DMS114 treated with DMSO at 0.1 percent for 48 hours (cell line): Measurements from ENCODE around the gene SPATA22.
"Not testable (repeated sequence)": the region's sequence is repeated elsewhere in the genome, so short reads cannot be mapped to it uniquely, and the experiment has no call there.

Experiments
- DNase-seq: peaks from one replicate; lab custom pipeline; 2025; ENCODE audit not compliant: unreplicated experiment; lab: John Stamatoyannopoulos, UW

The SPATA22 gene

DNA sequence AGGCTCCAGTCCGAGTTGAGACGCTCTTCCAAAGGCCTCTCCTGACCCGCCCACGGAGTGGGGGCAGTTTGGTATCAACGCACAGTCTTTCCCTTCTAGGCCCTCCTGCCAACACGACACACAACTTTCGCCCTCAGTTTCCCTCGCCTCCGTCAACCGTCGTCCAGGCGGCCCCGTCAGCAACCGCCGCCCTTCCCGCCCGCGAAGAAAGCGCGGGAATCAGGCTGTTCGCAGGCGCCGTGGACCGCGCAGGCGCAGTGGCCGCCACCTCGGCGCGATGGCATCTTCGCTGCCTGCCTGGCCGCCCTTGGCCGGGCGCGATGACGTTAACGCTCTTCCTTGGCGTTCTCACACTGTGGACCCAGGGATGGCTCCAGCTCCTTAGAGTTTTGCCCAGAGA lies at the start of gene SPATA22:
Gene SPATA22 (minus strand): TSS at position 221 of the 400 bp plus-strand sequence. CDS start 2,494 bp downstream, outside the sequence.
- DNase-seq: no peak

GRCh38 chr17:3519472-3519871 lies 47.9 kb upstream of the SPATA22 start:
- DNase-seq: not testable (repeated sequence)

- DNase-seq: no peak
These were observed 43.3 kb upstream of the SPATA22 start for GRCh38 chr17:3514873-3515272.

- not testable (repeated sequence) for DNase-seq
These were observed 42.5 kb upstream of the SPATA22 start for GRCh38 chr17:3514167-3514566.

- DNase-seq: no peak
These were observed 41.9 kb upstream of the SPATA22 start for GRCh38 chr17:3513305-3514035.

- no peak for DNase-seq
These were observed 41.0 kb upstream of the SPATA22 start for GRCh38 chr17:3512505-3513171.

DNA sequence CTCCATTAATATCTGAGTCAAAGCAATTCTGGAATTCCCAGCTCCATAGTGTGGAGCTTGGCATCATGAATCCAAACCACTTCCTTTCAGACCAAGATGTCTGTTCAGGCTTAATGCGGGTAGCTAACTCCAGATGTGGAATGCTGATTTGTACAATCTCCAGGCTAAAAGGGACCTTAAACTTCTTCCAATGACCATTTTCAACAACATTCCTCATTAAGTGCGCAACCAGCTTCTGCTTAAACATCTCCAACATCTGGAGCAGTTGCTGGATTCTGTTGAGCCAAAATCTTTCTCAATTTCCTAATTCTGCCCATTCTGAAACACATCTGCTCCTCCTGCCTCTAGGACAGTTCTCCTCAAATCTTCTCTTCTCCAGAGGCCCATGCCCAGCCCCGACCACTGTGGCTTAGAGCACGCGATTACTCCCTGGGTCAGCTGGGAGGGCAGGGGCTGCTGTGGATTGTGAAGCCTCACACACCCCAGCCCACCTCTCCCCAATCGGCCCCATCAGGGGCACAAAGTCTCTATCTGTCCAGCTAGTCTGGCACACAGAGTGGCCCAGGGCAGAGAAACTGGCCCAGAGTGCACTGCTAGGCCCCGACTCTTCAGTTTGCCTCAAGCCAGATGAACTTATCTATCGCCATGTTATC lies 40.4 kb upstream of the SPATA22 start:
- DNase-seq: no peak

DNA sequence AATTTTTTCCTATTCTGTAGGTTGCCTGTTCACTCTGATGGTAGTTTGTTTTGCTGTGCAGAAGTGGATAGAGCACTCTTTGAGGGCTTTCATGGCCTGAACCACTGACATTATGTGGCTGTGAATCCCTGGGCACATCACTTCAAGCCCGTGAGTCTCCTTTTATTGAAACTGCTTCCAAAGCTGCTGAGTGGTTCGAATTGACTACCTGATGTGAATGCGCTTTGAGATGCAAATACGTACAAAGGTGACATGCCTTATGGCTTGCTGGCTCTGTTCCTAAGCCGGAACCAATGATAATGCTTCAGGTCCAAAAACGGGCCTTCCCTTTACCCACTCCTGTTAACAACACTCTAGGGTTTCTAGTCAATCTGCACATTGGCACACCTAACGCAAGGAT lies 38.5 kb upstream of the SPATA22 start:
- DNase-seq: no peak

DNA sequence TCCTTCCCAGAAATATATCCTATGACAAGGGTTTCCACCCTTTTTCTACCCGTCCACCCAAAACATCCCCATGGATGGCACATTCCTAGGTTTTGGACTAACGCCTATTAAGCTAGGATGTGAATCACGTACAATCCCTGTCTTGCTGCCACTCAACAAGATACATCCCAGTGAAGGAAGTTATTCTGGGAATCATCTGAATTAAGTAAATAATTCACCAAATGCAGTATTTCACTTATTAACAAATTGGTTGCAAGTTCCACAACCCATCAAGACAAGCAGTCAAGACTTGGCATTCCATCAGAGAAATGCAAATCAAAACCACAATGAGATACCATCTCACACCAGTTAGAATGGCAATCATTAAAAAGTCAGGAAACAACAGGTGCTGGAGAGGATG lies 36.2 kb upstream of the SPATA22 start:
- DNase-seq: no peak

- no peak for DNase-seq
These were observed 35.5 kb upstream of the SPATA22 start for GRCh38 chr17:3507071-3507470.

GRCh38 chr17:3506054-3506453 lies 34.4 kb upstream of the SPATA22 start:
- DNase-seq: no peak

GRCh38 chr17:3505008-3505407 lies 33.4 kb upstream of the SPATA22 start:
- no peak for DNase-seq

GRCh38 chr17:3503285-3503684 lies 31.7 kb upstream of the SPATA22 start:
- DNase-seq: no peak

DNA sequence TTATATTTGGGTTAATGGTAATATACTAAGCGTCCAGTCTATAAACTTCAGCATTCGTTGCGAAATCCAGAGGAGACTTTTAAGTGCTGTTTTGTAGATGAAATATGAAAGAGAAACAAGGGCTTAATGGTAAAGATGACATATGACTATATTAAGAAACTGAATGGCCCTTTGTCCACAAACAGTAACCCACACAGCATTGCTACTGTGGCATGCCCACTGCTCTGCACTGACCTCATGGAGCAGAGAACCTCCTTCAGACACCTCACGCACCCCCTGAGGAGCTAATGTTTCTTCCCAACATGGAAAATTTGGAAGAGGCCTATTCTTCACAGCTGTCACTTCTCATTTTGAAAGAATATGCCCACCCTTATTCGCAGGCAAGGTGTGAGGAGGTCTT lies 30.8 kb upstream of the SPATA22 start:
- DNase-seq: no peak

DNA sequence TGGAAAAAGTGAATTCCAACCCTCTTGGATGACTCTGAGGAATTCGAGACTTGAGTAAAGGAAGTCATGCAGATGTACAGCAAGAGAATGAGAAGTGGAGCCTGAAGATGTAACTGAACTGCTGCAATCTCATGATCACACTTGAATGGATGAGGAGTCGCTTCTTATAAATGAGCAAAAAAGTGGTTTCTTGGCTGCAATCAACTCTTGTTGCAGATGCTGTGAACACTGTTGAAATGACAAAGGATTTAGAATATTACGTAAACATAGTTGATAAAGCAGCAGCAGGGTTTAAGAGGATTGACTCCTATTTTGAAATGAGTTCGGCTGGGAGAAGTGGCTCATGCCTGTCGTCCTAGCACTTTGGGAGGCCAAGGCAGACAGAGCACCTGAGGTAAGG lies 29.7 kb upstream of the SPATA22 start:
- no peak for DNase-seq

DNA sequence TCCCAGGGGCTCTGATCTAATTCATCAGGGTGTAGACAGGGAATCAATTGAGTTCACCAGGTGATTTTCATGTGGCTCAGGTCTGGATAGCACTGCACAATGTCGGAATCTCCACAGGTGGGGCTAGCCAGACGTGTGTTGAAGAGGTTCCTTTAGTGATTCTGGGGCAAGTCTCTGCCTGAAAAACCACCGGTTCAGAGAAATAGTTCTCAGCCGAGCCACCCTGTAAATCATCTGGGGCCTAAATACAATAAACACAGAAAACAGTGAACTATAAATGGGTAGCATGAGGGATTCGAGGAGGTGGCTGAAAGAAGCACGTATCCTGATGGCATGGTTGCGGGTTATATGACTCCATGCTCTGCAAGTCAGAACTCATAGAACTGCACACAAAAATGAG lies 25.5 kb upstream of the SPATA22 start:
- DNase-seq: no peak

DNA sequence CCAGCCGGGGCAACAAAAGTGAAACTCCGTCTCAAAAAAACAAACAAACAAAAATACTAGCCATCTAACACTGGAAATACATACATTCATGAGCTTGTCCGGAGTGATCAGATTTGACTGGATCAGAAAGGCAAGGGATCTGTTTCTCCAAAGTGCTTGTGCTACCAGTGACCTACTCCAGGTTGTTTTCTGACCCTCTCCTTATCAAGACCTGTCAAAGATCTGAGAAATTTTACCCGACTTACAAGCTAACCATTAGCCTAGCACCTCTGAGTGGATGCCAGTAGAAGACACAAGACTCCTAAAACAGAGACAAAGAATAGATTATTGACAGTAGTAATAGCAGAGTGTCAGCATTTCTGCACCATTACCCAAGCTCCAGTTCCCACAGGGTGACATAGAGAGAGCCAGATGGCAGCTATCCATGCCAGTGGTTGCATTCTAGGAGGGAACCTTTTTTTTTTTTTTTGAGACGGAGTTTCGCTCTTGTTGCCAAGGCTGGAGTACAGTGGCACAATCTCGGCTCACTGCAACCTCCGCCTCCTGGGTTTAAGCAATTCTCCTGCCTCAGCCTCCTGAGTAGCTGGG lies 14.0 kb upstream of the SPATA22 start:
- no peak for DNase-seq

- no peak for DNase-seq
These were observed 11.2 kb upstream of the SPATA22 start for GRCh38 chr17:3482852-3483251.

DNA sequence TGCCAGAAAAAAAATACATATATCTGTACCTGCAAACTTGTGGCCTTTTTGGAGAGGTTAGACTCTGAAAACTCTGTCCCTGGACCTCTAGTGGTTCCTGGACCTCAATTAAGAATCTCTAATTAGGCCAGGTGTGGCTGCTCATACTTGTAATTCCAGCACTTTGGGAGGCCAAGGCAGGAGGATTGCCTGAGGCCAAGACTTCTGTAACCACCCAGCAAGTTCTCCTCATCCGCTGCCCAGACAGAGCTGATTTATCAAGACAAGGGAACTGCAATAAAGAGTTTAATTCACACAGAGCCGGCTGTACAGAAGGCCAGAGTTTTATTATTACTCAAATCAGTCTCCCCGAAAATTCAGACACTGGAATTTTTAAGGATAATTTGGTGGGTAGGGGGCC lies 8.4 kb upstream of the SPATA22 start:
- DNase-seq: no peak

GRCh38 chr17:3475812-3476610 lies 4.4 kb upstream of the SPATA22 start, which contains the start of gene ASPA:
Gene ASPA (plus strand): TSS chr17:3475997. CDS start chr17:3476160, 163 bp downstream.
- no peak for DNase-seq

DNA sequence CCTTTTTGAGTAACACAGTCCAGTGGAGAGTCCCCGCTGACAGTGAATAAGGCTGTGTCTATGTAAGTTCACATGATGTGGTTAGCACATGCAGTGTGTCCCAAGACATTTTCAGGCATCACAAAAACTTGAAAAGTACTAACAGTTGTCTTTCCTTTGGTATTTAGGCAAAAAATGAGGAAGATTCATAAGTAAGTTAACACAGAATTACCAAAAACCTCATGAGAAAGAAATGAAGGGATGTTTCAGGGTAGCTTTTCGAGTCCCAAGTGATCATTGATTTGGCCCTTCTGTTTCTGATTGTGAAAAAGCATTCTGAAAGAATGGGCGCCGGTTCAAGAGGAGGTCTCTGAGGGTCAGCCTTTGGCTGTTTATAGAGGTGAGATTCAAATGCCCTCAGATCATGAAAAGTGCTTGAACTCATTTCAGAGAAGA lies 3.6 kb upstream of the SPATA22 start:
- DNase-seq: no peak
